ENCODE data around the gene CFD. TPM values are rescaled to one million over a fixed set of nuclear protein-coding genes. Genes with fewer than 3 reads are reported as not detected.

Gene CFD
- total and polyA plus RNA-seq, 4 donors: 4.5 to 20.2 (median 13.6) TPM

DNA sequence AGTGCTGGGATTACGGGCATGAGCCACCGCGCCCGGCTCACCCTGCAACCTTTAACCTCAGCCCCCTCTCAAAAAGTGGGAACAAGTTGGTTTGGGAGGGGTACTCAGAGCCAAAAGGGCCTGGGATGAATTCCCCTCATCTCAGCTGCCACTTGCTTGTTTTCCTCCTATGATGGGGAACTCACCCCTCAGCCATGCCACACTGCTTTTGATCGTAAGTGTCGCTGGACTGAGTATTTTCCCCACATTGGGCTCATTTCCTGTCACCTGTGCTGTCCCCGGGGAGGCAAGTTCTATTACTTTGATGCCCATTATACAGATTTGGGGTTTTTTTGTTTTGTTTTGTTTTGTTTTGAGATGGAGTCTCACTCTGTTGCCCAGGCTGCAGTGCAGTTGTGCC lies 47.0 kb downstream of the CFD start:
- no peaks in the 10 kb centered on the region for H3K27me3 ChIP-seq (ENCODE audit: control insufficient read depth in 4 of 4, insufficient read depth in 4 of 4, low read length in 3 of 4)
- H3K9ac ChIP-seq (ENCODE audit: low read depth in 1 of 2, low read length in 2 of 2): no peak overlapping the region
- DNase-seq (ENCODE audit: low spot score): no peak
- H3K4me3 ChIP-seq (ENCODE audit: low read depth in 1 of 3, low read length in 3 of 3): no peak overlapping the region
- H3K27ac ChIP-seq (ENCODE audit: low read depth in 1 of 2, low read length in 2 of 2): no peak overlapping the region
- 96% methylated on average over 7 of the region's 7 CpGs for WGBS
- H3K4me1 ChIP-seq (ENCODE audit: control insufficient read depth in 4 of 4, insufficient read depth in 4 of 4, low read length in 3 of 4): peaks cover 9 to 14% (median 10%) of the 10 kb centered on the region in 4 donors
- peaks cover 0 to 5% (median 0%) of the 10 kb centered on the region in 4 donors for H3K36me3 ChIP-seq (ENCODE audit: control insufficient read depth in 4 of 4, insufficient read depth in 3 of 4, low read depth in 1 of 4, low read length in 3 of 4)
- no peak for TF ChIP-seq HNF4G (IDR thresholded peaks at IDR 0.05)
- no peak for TF ChIP-seq SP1 (IDR thresholded peaks at IDR 0.05)
- TF ChIP-seq, protein P1, sequence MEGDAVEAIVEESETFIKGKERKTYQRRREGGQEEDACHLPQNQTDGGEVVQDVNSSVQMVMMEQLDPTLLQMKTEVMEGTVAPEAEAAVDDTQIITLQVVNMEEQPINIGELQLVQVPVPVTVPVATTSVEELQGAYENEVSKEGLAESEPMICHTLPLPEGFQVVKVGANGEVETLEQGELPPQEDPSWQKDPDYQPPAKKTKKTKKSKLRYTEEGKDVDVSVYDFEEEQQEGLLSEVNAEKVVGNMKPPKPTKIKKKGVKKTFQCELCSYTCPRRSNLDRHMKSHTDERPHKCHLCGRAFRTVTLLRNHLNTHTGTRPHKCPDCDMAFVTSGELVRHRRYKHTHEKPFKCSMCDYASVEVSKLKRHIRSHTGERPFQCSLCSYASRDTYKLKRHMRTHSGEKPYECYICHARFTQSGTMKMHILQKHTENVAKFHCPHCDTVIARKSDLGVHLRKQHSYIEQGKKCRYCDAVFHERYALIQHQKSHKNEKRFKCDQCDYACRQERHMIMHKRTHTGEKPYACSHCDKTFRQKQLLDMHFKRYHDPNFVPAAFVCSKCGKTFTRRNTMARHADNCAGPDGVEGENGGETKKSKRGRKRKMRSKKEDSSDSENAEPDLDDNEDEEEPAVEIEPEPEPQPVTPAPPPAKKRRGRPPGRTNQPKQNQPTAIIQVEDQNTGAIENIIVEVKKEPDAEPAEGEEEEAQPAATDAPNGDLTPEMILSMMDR (IDR thresholded peaks at IDR 0.05; ENCODE audit: low read depth, low read length, missing input control): no peak
- no peak for TF ChIP-seq GABPA (IDR thresholded peaks at IDR 0.05 in 1 of 2, conservative IDR thresholded peaks at IDR 0.05 in 1 of 2)
- no peak for TF ChIP-seq RXRA (IDR thresholded peaks at IDR 0.05)
- TF ChIP-seq, protein P2, sequence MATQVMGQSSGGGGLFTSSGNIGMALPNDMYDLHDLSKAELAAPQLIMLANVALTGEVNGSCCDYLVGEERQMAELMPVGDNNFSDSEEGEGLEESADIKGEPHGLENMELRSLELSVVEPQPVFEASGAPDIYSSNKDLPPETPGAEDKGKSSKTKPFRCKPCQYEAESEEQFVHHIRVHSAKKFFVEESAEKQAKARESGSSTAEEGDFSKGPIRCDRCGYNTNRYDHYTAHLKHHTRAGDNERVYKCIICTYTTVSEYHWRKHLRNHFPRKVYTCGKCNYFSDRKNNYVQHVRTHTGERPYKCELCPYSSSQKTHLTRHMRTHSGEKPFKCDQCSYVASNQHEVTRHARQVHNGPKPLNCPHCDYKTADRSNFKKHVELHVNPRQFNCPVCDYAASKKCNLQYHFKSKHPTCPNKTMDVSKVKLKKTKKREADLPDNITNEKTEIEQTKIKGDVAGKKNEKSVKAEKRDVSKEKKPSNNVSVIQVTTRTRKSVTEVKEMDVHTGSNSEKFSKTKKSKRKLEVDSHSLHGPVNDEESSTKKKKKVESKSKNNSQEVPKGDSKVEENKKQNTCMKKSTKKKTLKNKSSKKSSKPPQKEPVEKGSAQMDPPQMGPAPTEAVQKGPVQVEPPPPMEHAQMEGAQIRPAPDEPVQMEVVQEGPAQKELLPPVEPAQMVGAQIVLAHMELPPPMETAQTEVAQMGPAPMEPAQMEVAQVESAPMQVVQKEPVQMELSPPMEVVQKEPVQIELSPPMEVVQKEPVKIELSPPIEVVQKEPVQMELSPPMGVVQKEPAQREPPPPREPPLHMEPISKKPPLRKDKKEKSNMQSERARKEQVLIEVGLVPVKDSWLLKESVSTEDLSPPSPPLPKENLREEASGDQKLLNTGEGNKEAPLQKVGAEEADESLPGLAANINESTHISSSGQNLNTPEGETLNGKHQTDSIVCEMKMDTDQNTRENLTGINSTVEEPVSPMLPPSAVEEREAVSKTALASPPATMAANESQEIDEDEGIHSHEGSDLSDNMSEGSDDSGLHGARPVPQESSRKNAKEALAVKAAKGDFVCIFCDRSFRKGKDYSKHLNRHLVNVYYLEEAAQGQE (IDR thresholded peaks at IDR 0.05): no peak
- TF ChIP-seq, protein P3, sequence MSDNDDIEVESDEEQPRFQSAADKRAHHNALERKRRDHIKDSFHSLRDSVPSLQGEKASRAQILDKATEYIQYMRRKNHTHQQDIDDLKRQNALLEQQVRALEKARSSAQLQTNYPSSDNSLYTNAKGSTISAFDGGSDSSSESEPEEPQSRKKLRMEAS (IDR thresholded peaks at IDR 0.05): no peak
- TF ChIP-seq, protein P4, sequence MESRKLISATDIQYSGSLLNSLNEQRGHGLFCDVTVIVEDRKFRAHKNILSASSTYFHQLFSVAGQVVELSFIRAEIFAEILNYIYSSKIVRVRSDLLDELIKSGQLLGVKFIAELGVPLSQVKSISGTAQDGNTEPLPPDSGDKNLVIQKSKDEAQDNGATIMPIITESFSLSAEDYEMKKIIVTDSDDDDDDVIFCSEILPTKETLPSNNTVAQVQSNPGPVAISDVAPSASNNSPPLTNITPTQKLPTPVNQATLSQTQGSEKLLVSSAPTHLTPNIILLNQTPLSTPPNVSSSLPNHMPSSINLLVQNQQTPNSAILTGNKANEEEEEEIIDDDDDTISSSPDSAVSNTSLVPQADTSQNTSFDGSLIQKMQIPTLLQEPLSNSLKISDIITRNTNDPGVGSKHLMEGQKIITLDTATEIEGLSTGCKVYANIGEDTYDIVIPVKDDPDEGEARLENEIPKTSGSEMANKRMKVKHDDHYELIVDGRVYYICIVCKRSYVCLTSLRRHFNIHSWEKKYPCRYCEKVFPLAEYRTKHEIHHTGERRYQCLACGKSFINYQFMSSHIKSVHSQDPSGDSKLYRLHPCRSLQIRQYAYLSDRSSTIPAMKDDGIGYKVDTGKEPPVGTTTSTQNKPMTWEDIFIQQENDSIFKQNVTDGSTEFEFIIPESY (IDR thresholded peaks at IDR 0.05): no peak
- no peaks in the 10 kb centered on the region for H3K9me3 ChIP-seq (ENCODE audit: control insufficient read depth in 4 of 4, low read length in 3 of 4)

DNA sequence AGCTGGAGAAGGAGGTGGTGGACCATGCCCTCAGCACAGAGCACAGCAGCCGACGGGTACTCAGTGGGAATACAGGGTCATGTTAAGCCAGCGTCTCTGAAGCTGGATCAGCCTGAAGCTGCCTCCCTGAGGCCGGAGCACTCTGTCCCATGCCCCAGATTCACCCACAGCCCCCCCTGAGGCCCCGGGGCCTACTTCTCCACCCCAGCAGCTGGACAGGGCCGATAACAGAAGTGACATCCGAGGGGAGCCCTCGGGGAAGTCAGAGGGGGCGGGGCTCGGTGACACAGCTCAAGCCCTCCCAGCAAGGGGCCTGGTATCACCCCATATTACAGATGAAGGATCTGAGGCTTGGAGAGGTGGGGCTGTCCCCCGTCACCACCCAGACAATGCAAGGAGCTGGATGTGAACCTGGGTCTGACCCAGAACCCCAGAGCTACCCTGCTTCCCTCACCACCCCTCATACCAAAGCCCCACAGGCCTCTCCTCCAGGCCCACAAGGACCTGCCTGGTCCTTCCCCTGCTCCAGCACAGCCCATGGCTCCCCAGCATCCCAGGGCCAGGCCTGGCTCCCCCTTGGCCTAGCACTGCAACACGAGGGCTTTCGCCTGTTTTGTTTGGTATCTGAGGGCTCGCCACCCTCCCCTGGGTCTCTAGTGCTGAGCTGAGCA lies 47.9 kb downstream of the CFD start:
- Histone ChIP-seq H3K36me3 (ENCODE audit: control insufficient read depth in 4 of 4, insufficient read depth in 3 of 4, low read depth in 1 of 4, low read length in 3 of 4) (no peaks in the 10 kb centered on the region), H3K27me3 (ENCODE audit: control insufficient read depth in 4 of 4, insufficient read depth in 4 of 4, low read length in 3 of 4) (no peaks in the 10 kb centered on the region), H3K9ac (ENCODE audit: low read depth in 1 of 2, low read length in 2 of 2) (no peak overlapping the region), H3K4me3 (ENCODE audit: low read depth in 1 of 3, low read length in 3 of 3) (no peak overlapping the region), H3K4me1 (ENCODE audit: control insufficient read depth in 4 of 4, insufficient read depth in 4 of 4, low read length in 3 of 4) (peaks cover 5 to 10% (median 7%) of the 10 kb centered on the region in 4 donors), H3K9me3 (ENCODE audit: control insufficient read depth in 4 of 4, low read length in 3 of 4) (no peaks in the 10 kb centered on the region), H3K27ac (ENCODE audit: low read depth in 1 of 2, low read length in 2 of 2) (no peak overlapping the region)
- DNase-seq (ENCODE audit: low spot score): peak; percentile 91
- 79% methylated on average over 14 of the region's 14 CpGs for WGBS
- no peak for TF ChIP-seq NR2F2 (IDR thresholded peaks at IDR 0.05)
- TF ChIP-seq, protein P4 (IDR thresholded peaks at IDR 0.05): no peak
- no peak for TF ChIP-seq YY1 (IDR thresholded peaks at IDR 0.05)
- no peak for TF ChIP-seq RXRA (IDR thresholded peaks at IDR 0.05)
- TF ChIP-seq HNF4G (IDR thresholded peaks at IDR 0.05): no peak
- TF ChIP-seq, protein P3 (IDR thresholded peaks at IDR 0.05): no peak
- no peak for TF ChIP-seq HNF4A (conservative IDR thresholded peaks at IDR 0.05)
- TF ChIP-seq, protein P2 (IDR thresholded peaks at IDR 0.05): no peak
- TF ChIP-seq, protein P1 (IDR thresholded peaks at IDR 0.05; ENCODE audit: low read depth, low read length, missing input control): no peak
- TF ChIP-seq SP1 (IDR thresholded peaks at IDR 0.05): no peak
- TF ChIP-seq FOXA2 (IDR thresholded peaks at IDR 0.05): no peak
- no peak for TF ChIP-seq FOXA1 (IDR thresholded peaks at IDR 0.05)
